ENCODE data around the gene GNA12. TPM values are rescaled to one million over a fixed set of nuclear protein-coding genes. Genes with fewer than 3 reads are reported as not detected.

Gene GNA12
- total RNA-seq, 5 donors from 2014 or later (not counting 1 experiment from before 2014, with no cell fraction given), result 17.9 to 22.5 (median 22.1) TPM

DNA sequence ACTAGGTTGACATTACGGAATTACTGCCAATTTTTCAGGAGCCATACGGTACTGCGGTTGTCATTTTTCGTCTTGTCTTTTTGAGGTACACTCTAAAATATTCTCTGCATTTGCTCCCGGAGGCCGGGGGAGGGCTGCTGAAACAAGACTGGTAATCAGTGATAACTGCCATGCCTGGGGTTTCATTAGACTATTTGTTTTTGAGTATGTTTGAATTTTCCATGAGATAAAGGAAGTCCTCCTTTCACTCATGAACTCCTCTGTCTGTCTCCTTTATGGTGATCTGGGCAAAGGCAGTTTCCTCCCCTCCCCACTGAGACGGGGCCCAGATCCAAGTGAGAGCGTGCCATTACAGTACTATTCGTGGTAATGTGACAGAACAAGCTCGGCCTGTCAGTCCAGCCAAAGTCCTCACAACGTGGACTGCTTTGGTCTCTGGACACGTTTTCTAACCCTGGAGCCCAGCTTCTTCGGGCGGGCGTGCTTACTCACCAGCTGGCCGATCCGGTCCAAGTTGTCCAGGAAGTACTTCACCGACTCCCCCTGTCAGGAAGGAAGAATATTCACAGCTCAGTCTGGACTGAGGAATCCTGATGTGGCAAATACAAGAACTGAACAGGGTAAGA lies 111.0 kb downstream of the GNA12 start:
- Histone ChIP-seq H3K9me3 (no peaks in the 10 kb centered on the region), H3K4me3 (ENCODE audit: control insufficient read depth in 1 of 2, extremely low read depth in 1 of 2, low read length in 1 of 2) (no peak overlapping the region), H3K27me3 (replicated peaks in 1 of 2; ENCODE audit: control insufficient read depth in 2 of 2, extremely low read depth in 1 of 2, insufficient read depth in 2 of 2, low read length in 1 of 2) (no peaks in the 10 kb centered on the region), H3K27ac (ENCODE audit: low read length) (no peak overlapping the region), H3K4me1 (ENCODE audit: control insufficient read depth in 1 of 2, extremely low read depth in 1 of 2, insufficient read depth in 2 of 2, low read length in 2 of 2) (peaks cover 3 to 13% of the 10 kb centered on the region in 2 experiments), H3K36me3 (ENCODE audit: control insufficient read depth in 2 of 2, extremely low read depth in 1 of 2, insufficient read depth in 1 of 2, low read length in 1 of 2) (peaks cover 8 to 15% of the 10 kb centered on the region in 2 donors)
- Mint-ChIP-seq H3K36me3 (peaks cover 42% of the 10 kb centered on the region), H3K27ac (peak overlapping the region in 1 of 2 donors; percentile 3), H3K27me3 (no peaks in the 10 kb centered on the region), H3K4me1 (peaks cover 21 to 27% (median 26%) of the 10 kb centered on the region in 3 donors), H3K9me3 (no peaks in the 10 kb centered on the region), H3K4me3 (no peak overlapping the region)
- ChIA-PET POLR2A (no interaction called here), CTCF (no interaction called here)
- no peak for ATAC-seq (replicated peaks in 1 of 4)
- WGBS (ENCODE audit: insufficient coverage), result 85% methylated on average over 16 of the region's 18 CpGs
- DNase-seq, result no peak

DNA sequence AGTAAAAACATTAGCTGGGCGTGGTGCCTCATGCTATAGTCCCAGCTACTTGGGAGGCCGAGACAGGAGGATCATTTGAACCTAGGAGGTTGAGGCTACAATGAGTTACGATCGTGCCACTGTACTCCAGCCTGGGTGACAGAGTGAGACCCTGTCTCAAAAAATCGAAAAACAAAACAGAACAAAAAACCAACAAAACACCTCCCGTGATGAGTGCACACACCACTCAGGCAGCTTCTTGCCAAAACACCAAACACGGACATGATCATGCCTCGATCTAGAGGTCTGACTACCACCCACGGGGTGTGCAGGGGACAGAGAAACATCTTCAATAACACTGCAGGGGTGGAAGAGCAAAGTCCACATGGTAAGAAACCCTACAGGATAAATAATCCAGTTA lies 111.7 kb downstream of the GNA12 start:
- H3K9me3 ChIP-seq, result no peaks in the 10 kb centered on the region
- peak overlapping the region in 1 of 2 donors; percentile 1 for H3K27ac Mint-ChIP-seq
- H3K4me1 ChIP-seq (ENCODE audit: control insufficient read depth in 1 of 2, extremely low read depth in 1 of 2, insufficient read depth in 2 of 2, low read length in 2 of 2), result peaks cover 3 to 13% of the 10 kb centered on the region in 2 experiments
- peaks cover 21 to 27% (median 26%) of the 10 kb centered on the region in 3 donors for H3K4me1 Mint-ChIP-seq
- POLR2A ChIA-PET, result no interaction called here
- ATAC-seq (replicated peaks in 1 of 4) (no peak), DNase-seq (no peak)
- H3K4me3 ChIP-seq (ENCODE audit: control insufficient read depth in 1 of 2, extremely low read depth in 1 of 2, low read length in 1 of 2), result no peak overlapping the region
- CTCF ChIA-PET, result interaction anchor here in 1 of 2 donors (1.0 kb wide), 1 partner anchor 9 kb away, joined by 3 read pairs; no protein-coding TSS in a partner anchor
- H3K9me3 Mint-ChIP-seq, result no peaks in the 10 kb centered on the region
- no peaks in the 10 kb centered on the region for H3K27me3 ChIP-seq (replicated peaks in 1 of 2; ENCODE audit: control insufficient read depth in 2 of 2, extremely low read depth in 1 of 2, insufficient read depth in 2 of 2, low read length in 1 of 2)
- WGBS (ENCODE audit: insufficient coverage), result 87% methylated on average over 4 of the region's 9 CpGs
- no peak overlapping the region for H3K27ac ChIP-seq (ENCODE audit: low read length)
- no peaks in the 10 kb centered on the region for H3K27me3 Mint-ChIP-seq
- no peak overlapping the region for H3K4me3 Mint-ChIP-seq
- H3K36me3 ChIP-seq (ENCODE audit: control insufficient read depth in 2 of 2, extremely low read depth in 1 of 2, insufficient read depth in 1 of 2, low read length in 1 of 2), result peaks cover 8 to 15% of the 10 kb centered on the region in 2 donors
- peaks cover 44% of the 10 kb centered on the region for H3K36me3 Mint-ChIP-seq

DNA sequence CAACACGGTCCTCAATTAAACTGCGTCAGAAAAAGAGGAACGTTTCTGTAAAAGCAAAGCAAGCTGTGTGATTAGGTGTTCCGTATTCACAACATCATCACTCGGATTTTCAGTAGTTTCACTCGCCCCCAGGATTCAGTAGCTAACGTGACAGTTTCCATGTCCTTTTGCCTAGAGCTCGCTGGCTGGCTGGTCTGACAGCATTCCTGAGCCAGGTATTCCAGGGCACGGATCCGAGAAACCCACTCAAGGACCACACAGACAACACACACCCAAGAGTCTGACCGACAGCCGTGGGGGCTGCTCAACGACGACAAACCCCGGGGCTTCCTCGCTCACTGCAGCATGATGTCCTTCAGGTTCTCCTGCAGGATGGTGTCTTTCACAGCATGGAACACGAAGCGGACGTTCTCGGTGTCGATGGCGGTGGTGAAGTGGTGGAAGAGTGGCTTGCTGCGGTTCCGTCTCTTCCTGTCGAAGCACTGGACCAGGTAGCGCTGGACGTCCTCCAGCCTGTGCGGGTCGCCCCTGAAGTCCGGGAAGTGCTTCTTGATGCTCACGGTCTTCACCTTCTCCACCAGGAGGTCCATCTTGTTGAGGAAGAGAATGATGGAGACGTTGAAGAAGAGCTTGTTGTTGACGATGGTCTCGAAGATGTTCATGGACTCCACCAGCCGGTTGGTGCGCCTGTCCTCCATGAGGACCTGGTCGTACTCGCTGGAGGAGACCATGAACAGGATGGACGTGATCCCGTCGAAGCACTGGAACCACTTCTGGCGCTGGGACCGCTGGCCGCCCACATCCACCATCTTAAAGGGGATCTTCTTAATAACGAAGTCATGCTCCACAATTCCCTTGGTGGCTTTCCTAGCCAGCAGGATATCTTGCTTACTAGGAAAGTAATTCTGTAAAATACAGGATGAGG lies 113.0 kb downstream of the GNA12 start:
- Mint-ChIP-seq H3K9me3 (no peaks in the 10 kb centered on the region), H3K27ac (no peak overlapping the region), H3K4me1 (peaks cover 16 to 22% (median 20%) of the 10 kb centered on the region in 3 donors), H3K27me3 (no peaks in the 10 kb centered on the region), H3K4me3 (no peak overlapping the region), H3K36me3 (peaks cover 51% of the 10 kb centered on the region)
- POLR2A ChIA-PET, result no interaction called here
- no peak for ATAC-seq (replicated peaks in 1 of 4)
- CTCF ChIA-PET, result no interaction called here
- Histone ChIP-seq H3K4me3 (ENCODE audit: control insufficient read depth in 1 of 2, extremely low read depth in 1 of 2, low read length in 1 of 2) (no peak overlapping the region), H3K27ac (ENCODE audit: low read length) (no peak overlapping the region), H3K36me3 (ENCODE audit: control insufficient read depth in 2 of 2, extremely low read depth in 1 of 2, insufficient read depth in 1 of 2, low read length in 1 of 2) (peaks cover 8 to 15% of the 10 kb centered on the region in 2 donors), H3K4me1 (ENCODE audit: control insufficient read depth in 1 of 2, extremely low read depth in 1 of 2, insufficient read depth in 2 of 2, low read length in 2 of 2) (peaks cover 3 to 13% of the 10 kb centered on the region in 2 experiments), H3K27me3 (replicated peaks in 1 of 2; ENCODE audit: control insufficient read depth in 2 of 2, extremely low read depth in 1 of 2, insufficient read depth in 2 of 2, low read length in 1 of 2) (no peaks in the 10 kb centered on the region), H3K9me3 (no peaks in the 10 kb centered on the region)
- peak in 1 of 35 experiments; percentile 6 for DNase-seq
- 97% methylated on average over 29 of the region's 45 CpGs for WGBS (ENCODE audit: insufficient coverage)

DNA sequence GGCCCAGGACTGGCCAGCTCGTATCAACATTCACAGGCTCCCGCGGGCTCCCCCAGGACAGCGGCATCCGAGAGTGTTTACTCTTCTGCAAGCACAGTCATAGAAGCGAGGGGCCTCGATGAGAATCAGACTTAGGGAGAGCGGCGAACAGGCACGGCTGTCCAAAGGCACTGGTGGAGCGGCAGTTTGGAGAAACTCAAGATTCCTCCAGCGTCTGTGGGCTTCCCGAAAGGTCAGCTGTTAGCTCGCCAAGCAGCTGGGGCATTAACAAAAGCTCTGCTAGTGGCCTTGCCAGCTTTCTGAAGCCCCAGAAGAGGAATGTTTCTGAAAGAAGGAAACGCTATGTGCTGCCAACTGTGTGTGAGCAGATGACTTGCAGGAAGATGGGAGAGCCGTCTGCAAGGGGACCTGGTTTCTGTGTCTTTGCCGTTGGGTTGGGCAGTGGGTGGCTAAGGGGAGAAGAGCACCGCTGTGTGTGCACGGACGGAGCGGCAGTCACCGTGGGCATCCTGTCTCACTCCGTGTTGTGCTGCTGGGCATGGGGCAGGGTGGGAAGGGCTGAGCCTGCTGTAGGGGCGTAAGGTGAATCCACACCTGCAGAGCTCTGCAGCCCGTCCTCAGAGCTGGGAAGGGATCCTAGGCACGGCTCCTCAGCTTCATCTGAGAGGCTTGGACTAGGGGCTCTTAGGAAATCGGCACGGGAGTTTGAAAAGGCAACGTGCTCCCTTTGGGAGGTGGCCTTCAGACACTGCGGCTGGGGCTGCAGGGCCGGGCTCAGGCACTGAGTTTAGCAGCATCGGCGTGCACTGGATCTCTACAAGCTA lies 114.0 kb downstream of the GNA12 start:
- Histone ChIP-seq H3K4me3 (ENCODE audit: control insufficient read depth in 1 of 2, extremely low read depth in 1 of 2, low read length in 1 of 2) (no peak overlapping the region), H3K27ac (ENCODE audit: low read length) (no peak overlapping the region), H3K36me3 (ENCODE audit: control insufficient read depth in 2 of 2, extremely low read depth in 1 of 2, insufficient read depth in 1 of 2, low read length in 1 of 2) (peaks cover 8 to 15% of the 10 kb centered on the region in 2 donors), H3K27me3 (replicated peaks in 1 of 2; ENCODE audit: control insufficient read depth in 2 of 2, extremely low read depth in 1 of 2, insufficient read depth in 2 of 2, low read length in 1 of 2) (no peaks in the 10 kb centered on the region), H3K9me3 (no peaks in the 10 kb centered on the region), H3K4me1 (ENCODE audit: control insufficient read depth in 1 of 2, extremely low read depth in 1 of 2, insufficient read depth in 2 of 2, low read length in 2 of 2) (peaks cover 3 to 9% of the 10 kb centered on the region in 2 experiments)
- no peaks in the 10 kb centered on the region for H3K9me3 Mint-ChIP-seq
- H3K4me1 Mint-ChIP-seq, result peaks cover 8 to 14% (median 12%) of the 10 kb centered on the region in 3 donors
- WGBS (ENCODE audit: insufficient coverage), result 93% methylated on average over 26 of the region's 33 CpGs
- DNase-seq, result peak in 2 of 35 experiments; percentile 11 to 20
- no peak overlapping the region for H3K27ac Mint-ChIP-seq
- no peaks in the 10 kb centered on the region for H3K27me3 Mint-ChIP-seq
- no peak for ATAC-seq (replicated peaks in 1 of 4)
- H3K4me3 Mint-ChIP-seq, result no peak overlapping the region
- POLR2A ChIA-PET, result no interaction called here
- H3K36me3 Mint-ChIP-seq, result peaks cover 61% of the 10 kb centered on the region
- CTCF ChIA-PET, result no interaction called here

DNA sequence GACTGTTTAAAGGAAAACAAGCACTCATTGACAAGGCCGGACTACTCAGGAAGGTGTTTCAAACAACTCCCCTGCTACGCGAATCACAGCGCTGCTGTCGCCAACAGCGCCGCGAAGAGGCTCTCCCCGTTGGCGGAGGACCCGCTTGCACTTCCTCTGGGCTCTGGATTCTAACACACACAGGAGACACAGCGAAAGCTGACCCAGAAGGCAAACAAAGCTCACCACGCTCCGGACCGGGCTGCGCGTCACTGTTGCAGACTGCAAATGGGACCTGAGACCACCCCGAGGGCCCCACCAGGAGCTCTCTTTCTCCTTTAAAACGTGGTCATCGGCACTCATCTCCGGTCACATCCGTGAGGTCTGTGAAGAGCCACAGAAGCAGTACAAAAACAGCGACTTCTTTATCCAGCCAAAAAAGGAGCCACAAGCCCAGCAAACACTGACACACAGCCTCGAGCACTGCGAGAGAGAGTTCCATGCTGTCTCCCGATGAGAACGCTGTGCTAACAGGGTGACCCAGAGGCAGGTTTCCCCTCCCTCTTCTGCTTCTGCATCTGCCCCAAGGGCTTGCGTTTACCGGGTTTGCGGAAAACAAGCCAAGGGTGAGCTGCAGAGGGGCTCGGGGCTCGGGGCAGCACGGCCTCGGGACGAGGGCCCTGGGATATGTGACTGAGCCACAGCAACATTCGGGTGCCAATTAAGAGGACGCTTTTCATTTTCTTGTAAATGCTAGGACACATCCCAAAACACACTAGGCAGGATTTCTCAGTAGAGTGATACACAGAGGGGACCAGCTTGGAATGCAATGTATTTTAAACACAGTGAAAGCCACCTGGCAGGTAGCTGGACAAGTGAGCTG lies 114.8 kb downstream of the GNA12 start:
- no peak for ATAC-seq (replicated peaks in 1 of 4)
- Histone ChIP-seq H3K4me3 (ENCODE audit: control insufficient read depth in 1 of 2, extremely low read depth in 1 of 2, low read length in 1 of 2) (no peak overlapping the region), H3K9me3 (no peaks in the 10 kb centered on the region), H3K36me3 (ENCODE audit: control insufficient read depth in 2 of 2, extremely low read depth in 1 of 2, insufficient read depth in 1 of 2, low read length in 1 of 2) (peaks cover 8 to 15% of the 10 kb centered on the region in 2 donors), H3K4me1 (ENCODE audit: control insufficient read depth in 1 of 2, extremely low read depth in 1 of 2, insufficient read depth in 2 of 2, low read length in 2 of 2) (peaks cover 0 to under 1% of the 10 kb centered on the region in 2 experiments), H3K27me3 (replicated peaks in 1 of 2; ENCODE audit: control insufficient read depth in 2 of 2, extremely low read depth in 1 of 2, insufficient read depth in 2 of 2, low read length in 1 of 2) (no peaks in the 10 kb centered on the region), H3K27ac (ENCODE audit: low read length) (no peak overlapping the region)
- H3K4me3 Mint-ChIP-seq, result no peak overlapping the region
- CTCF ChIA-PET, result no interaction called here
- peaks cover 63% of the 10 kb centered on the region for H3K36me3 Mint-ChIP-seq
- H3K4me1 Mint-ChIP-seq, result peaks cover 5% of the 10 kb centered on the region in 3 donors
- DNase-seq, result peak in 1 of 35 experiments; percentile 18
- no peaks in the 10 kb centered on the region for H3K9me3 Mint-ChIP-seq
- H3K27me3 Mint-ChIP-seq, result no peaks in the 10 kb centered on the region
- H3K27ac Mint-ChIP-seq, result no peak overlapping the region
- POLR2A ChIA-PET, result no interaction called here
- WGBS (ENCODE audit: insufficient coverage), result 94% methylated on average over 33 of the region's 37 CpGs
